NCI-H2171 treated with DMSO at 0.1 percent for 48 hours (cell line): ENCODE results near the gene DDOST.
"Not testable (repeated sequence)": the region's sequence is repeated elsewhere in the genome, so short reads cannot be mapped to it uniquely, and the experiment has no call there.

Experiments
- DNase-seq: peaks from one replicate; lab custom pipeline; 2025; lab: John Stamatoyannopoulos, UW

DDOST gene

GRCh38 chr1:20691872-20692271, 30.7 kb upstream of the DDOST start:
- no peak for DNase-seq

GRCh38 chr1:20689645-20690056, 28.5 kb upstream of the DDOST start:
- no peak for DNase-seq

- DNase-seq = no peak
Observed at GRCh38 chr1:20686883-20687725, 25.9 kb upstream of the DDOST start.

GRCh38 chr1:20685741-20686140, 24.6 kb upstream of the DDOST start:
- DNase-seq = no peak

- no peak for DNase-seq
Observed at GRCh38 chr1:20685099-20685662, 24.0 kb upstream of the DDOST start.

DNA sequence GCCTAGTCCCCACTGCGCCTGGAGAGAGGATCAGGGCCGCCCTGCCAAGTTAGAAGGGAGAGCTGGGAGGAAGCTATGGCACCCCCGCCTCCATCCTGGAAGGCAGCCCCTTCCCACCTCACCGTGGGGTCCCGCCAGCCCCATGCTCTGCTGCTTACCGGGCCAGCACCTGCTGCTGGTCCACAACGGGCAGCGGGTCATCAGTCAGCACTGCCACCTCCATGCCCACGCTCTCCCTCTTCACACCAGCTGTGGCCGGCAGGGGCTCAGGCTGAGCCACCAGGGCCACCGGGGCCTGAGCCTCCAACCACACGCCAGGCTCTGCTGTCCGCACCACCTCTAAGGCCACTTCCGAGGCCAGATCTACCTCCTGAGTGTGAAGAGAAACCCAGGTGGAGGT, 23.5 kb upstream of the DDOST start:
- DNase-seq = no peak

- no peak for DNase-seq
Observed at GRCh38 chr1:20684050-20684620, 23.0 kb upstream of the DDOST start.

GRCh38 chr1:20683614-20684013, 22.4 kb upstream of the DDOST start:
- no peak for DNase-seq

DNA sequence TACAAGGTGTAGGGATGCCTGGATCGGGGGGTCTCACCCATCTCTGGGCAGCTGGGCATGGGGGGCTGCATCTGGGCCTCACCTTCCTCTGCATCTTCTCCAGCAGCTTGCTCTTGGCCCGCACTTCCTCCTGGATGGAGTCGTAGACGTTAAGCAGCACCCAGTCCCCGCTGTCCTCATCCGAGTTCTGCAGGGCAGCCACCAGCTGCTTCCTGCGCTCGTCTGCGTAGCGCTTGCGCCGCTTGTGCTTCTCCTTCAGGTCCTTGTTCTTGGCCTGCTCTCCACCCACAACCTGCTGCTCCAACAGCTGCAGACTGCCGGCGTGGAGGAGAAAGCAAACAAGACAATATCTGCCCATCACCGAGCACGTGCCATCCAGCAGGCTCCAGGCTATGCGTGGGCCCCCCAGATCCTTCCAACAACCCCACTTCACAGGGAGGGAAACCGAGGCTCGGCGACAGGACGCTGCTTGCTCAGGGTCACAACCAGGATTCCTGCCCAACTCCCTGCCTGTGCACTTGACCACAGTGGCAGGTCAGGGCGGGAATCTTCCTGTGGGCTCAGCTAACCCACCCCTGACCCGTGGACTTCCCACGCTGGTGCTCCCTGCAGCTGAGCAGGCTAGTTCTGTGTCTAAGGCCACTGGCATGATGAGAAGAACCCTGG, 21.5 kb upstream of the DDOST start:
- no peak for DNase-seq

- no peak for DNase-seq
Observed at GRCh38 chr1:20681999-20682398, 20.8 kb upstream of the DDOST start.

DNA sequence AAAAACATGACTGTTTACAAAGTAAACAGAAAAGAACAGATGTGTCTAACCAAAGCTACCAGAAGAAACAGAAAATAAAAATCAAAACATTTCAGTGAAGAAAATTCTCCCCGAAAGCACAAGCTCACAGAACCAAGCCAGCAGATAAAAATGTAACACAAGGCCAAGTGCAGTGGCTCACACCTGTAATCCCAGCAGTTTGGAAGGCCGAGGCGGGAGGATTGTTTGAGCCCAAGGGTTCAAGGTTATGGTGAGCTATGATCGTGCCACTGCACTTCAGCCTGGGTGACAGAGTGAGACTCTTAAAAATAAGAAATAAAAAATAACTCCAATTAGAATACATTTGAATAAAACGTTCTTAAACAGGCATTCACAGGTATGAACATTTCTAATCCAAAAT, 19.1 kb upstream of the DDOST start:
- DNase-seq = no peak

DNA sequence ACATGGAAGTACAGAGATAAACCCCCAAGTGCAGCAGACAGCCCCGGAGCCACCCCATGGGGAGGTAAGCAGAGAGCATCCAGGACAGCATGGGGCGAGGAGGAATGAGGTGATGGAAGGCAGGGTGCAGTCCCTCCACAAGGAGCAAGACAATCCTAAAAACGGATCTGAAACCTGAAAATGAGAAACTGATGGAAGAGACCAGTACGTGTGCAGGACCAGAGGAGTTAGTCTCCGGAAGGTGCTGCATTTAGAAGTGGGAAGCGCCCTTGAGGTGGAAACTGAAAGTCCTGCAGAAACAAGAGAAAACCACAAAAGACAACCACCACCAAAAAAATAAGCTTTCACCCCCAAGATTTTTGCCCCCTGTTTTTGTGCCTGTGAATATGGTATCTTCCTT, 17.4 kb upstream of the DDOST start:
- no peak for DNase-seq

DNA sequence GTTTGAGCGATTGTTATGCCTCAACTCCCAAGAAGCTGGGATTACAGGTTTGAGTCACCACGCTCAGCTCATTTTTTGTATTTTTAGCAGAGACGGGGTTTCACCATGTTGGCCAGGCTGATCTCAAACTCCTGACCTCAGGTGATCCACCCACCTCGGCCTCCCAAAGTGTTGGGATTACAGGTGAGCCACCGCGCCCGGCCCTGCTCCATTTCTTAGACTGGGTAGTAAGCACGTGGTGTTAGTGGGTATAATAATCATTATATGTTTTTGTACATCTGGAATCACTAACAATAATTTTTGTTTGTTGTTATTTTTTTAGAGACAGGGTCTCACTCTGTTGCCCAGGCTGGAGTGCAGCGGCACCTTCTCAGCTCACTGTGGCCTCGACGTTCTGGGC, 12.5 kb upstream of the DDOST start:
- DNase-seq = not testable (repeated sequence)

- DNase-seq = no peak
Observed at GRCh38 chr1:20672265-20672632, 11.1 kb upstream of the DDOST start.

GRCh38 chr1:20670936-20671335, 9.8 kb upstream of the DDOST start:
- no peak for DNase-seq

- DNase-seq = no peak
Observed at GRCh38 chr1:20668581-20668980, 7.4 kb upstream of the DDOST start.

- DNase-seq = peak; percentile 50
Observed at GRCh38 chr1:20666804-20667203, 5.6 kb upstream of the DDOST start.

DNA sequence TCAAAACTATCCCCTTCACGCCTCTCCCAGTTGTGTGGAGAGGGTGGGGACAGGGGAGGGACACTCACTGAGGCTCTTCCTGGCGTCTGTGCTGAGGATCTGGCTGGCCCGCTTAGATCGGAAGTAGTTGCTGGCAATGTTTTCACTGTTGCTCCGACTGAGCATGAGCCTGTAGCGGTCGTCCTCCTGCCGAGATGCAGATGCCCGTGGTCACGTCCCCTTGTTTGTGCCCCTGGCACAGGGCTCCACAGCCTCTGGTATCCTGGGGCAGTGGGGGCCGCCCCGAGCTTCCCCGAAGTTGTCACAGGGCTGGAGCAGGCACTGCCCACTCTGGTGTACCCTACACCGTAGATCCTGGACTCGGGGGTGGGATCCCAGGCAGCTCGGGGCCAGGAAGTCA, 5.0 kb upstream of the DDOST start:
- no peak for DNase-seq

GRCh38 chr1:20665726-20666125, 4.6 kb upstream of the DDOST start:
- no peak for DNase-seq

DNA sequence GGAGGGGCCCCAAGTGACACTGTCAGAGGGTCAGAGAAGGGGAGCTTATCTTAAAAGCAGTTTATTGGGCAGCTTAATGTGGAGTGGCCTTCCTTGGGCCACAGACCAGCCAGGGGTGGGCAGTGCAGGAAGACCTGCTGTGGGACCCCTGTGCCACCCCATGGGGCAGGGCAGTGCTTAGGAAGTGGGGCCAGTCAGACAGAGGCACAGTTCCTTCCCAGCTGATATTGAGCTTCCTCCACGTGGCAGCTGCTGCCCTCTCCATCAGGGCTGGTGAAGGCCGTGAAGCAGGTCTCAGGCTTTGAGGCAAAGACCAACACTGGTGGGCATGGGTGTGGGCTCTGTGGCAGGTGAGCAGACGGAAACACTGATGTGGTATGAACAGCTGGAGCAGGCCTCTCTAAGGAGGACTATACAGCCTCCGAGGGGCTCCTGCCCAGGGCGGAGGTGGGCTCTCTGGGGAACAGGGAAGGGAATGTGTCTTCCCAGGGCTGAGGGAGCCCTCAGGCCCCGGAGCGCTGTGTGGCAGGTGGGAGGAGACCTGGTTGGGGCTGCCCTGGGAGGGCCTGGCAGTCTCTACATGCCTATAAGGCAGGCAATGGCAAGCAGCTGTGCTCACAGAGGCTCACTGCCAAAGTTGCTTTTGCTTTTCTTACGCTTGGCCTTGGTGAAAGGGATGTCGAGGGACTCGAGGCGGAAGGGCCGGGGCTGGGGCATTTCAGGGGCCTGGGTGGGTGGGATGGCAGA, 3.0 kb upstream of the DDOST start:
- no peak for DNase-seq

DNA sequence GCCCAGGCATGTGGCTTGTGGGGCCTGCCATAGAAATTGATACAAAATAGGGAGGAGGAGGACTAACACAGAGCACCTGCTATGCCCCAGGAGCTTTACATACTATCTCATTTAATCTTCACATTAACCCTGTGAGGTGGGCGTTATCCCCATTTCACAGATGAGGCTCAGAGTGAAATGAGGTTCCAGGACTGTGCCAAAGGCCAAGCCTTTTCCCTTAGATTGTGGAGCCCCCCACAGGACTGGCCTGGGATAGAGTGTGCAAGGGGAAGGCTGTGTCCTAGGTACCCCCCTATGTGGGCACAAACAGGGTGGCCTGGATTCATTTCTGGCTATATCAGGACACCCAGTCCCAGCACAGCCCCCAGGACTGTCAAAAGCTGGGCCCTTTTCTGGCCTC, 2.2 kb upstream of the DDOST start:
- DNase-seq = no peak

DNA sequence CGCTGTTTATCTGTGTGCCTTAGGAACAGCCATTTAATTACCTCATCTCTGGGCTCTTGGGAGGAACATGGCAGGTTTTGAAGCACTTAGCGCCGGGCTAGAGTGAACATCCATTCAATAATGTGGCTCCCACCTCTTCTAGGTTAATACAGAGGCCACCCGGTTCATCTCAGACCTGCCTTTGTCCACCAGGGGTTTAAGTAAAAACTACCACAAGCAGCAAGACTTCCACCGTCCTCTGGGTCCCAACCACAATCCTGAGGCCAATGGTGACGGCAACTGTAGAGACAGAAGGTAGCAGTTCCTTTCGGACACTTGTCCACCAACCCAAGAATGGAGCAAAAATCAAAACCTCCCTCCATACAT, 924 bp upstream of the DDOST start:
- no peak for DNase-seq

- no peak for DNase-seq
Observed at GRCh38 chr1:20660847-20661206, 342 bp downstream of the DDOST start.
